T-helper 17 cell (primary cell): Measurements from ENCODE around the gene TRIM54. TPM values are rescaled to one million over a fixed set of nuclear protein-coding genes. Genes with fewer than 3 reads are reported as not detected.

Source experiments
- ATAC-seq: fragments of 150-1000 bp; cut with Tn5 transposase; 2 replicates; pipeline ENCODE4 v1.10.0; 2021; ENCODE audit warnings: mild to moderate bottlenecking, moderate library complexity
- DNase-seq, 3 donors: peaks; one replicate each; pipeline versions ENCODE4 v3.0.0 to v3.0.0-alpha.2; 2020 to 2021
- H3K9me3 ChIP-seq: one replicate; pipeline ENCODE4 v1.7.0; 2013; ENCODE audit warnings: low read length, mild to moderate bottlenecking; ENCODE audit not compliant: control insufficient read depth, poor library complexity, severe bottlenecking
- H3K27ac Mint-ChIP-seq: one replicate; pipeline ENCODE4 v1.8.0; 2022; ENCODE audit warnings: mild to moderate bottlenecking, moderate library complexity, mixed read lengths
- H3K27me3 Mint-ChIP-seq: one replicate; pipeline ENCODE4 v1.8.0; 2022; ENCODE audit warnings: mixed read lengths
- H3K36me3 Mint-ChIP-seq: one replicate; pipeline ENCODE4 v1.8.0; 2022; ENCODE audit warnings: low read depth, mixed read lengths
- H3K4me1 Mint-ChIP-seq: one replicate; pipeline ENCODE4 v1.8.0; 2022; ENCODE audit warnings: mild to moderate bottlenecking, mixed read lengths
- H3K4me3 Mint-ChIP-seq: one replicate; pipeline ENCODE4 v1.8.0; 2022; ENCODE audit warnings: mild to moderate bottlenecking, moderate library complexity, mixed read lengths
- total RNA-seq, 4 donors: library from RNA in 2 of 4; stranded (reverse) in 2 of 4; gene quantifications; one replicate each; pipeline ENCODE4 v1.2.3 and lab custom pipeline; 2022 to 2026

The TRIM54 gene
- total RNA-seq, 2 donors from 2014 or later, result not detected

- no peaks in the 10 kb centered on the region for H3K4me1 Mint-ChIP-seq
- H3K27ac Mint-ChIP-seq, result no peak overlapping the region
- H3K9me3 ChIP-seq, result no peaks in the 10 kb centered on the region
- DNase-seq (no peak), ATAC-seq (peak; percentile 76)
- no peaks in the 10 kb centered on the region for H3K36me3 Mint-ChIP-seq
- H3K4me3 Mint-ChIP-seq, result peak overlapping the region; percentile 59
- peaks cover 33% of the 10 kb centered on the region for H3K27me3 Mint-ChIP-seq
Measured at GRCh38 chr2:27303093-27304025, 21.1 kb downstream of the TRIM54 start.

- H3K36me3 Mint-ChIP-seq, result no peaks in the 10 kb centered on the region
- DNase-seq (no peak), ATAC-seq (no peak)
- no peaks in the 10 kb centered on the region for H3K9me3 ChIP-seq
- H3K27ac Mint-ChIP-seq, result no peak overlapping the region
- peaks cover 21% of the 10 kb centered on the region for H3K27me3 Mint-ChIP-seq
- no peaks in the 10 kb centered on the region for H3K4me1 Mint-ChIP-seq
- H3K4me3 Mint-ChIP-seq, result no peak overlapping the region
Measured at GRCh38 chr2:27304488-27305240, 22.4 kb downstream of the TRIM54 start.

GRCh38 chr2:27305516-27305915, 23.3 kb downstream of the TRIM54 start:
- ATAC-seq, result no peak
- no peaks in the 10 kb centered on the region for H3K9me3 ChIP-seq
- H3K27ac Mint-ChIP-seq, result no peak overlapping the region
- peak overlapping the region; percentile 56 for H3K4me3 Mint-ChIP-seq
- no peaks in the 10 kb centered on the region for H3K4me1 Mint-ChIP-seq
- no peaks in the 10 kb centered on the region for H3K36me3 Mint-ChIP-seq
- peaks cover 19% of the 10 kb centered on the region for H3K27me3 Mint-ChIP-seq
- no peak for DNase-seq

GRCh38 chr2:27306136-27306535, 23.9 kb downstream of the TRIM54 start:
- H3K36me3 Mint-ChIP-seq, result no peaks in the 10 kb centered on the region
- DNase-seq (no peak), ATAC-seq (no peak)
- peak overlapping the region; percentile 70 for H3K4me3 Mint-ChIP-seq
- peaks cover 19% of the 10 kb centered on the region for H3K27me3 Mint-ChIP-seq
- H3K27ac Mint-ChIP-seq, result no peak overlapping the region
- H3K4me1 Mint-ChIP-seq, result no peaks in the 10 kb centered on the region
- H3K9me3 ChIP-seq, result no peaks in the 10 kb centered on the region

- DNase-seq, result no peak
- Mint-ChIP-seq H3K4me1 (no peaks in the 10 kb centered on the region), H3K27ac (no peak overlapping the region), H3K36me3 (peaks cover 5% of the 10 kb centered on the region), H3K27me3 (peaks cover 19% of the 10 kb centered on the region), H3K4me3 (peak overlapping the region; percentile 70)
- peak; percentile 62 for ATAC-seq
- H3K9me3 ChIP-seq, result no peaks in the 10 kb centered on the region
Measured at GRCh38 chr2:27306573-27307286, 24.5 kb downstream of the TRIM54 start.

- H3K27ac Mint-ChIP-seq, result no peak overlapping the region
- no peaks in the 10 kb centered on the region for H3K4me1 Mint-ChIP-seq
- H3K36me3 Mint-ChIP-seq, result peaks cover 5% of the 10 kb centered on the region
- peaks cover 19% of the 10 kb centered on the region for H3K27me3 Mint-ChIP-seq
- DNase-seq (no peak), ATAC-seq (no peak)
- H3K9me3 ChIP-seq, result no peaks in the 10 kb centered on the region
- H3K4me3 Mint-ChIP-seq, result no peak overlapping the region
Measured at GRCh38 chr2:27307287-27307544, 25.0 kb downstream of the TRIM54 start.

- no peaks in the 10 kb centered on the region for H3K9me3 ChIP-seq
- Mint-ChIP-seq H3K4me1 (no peaks in the 10 kb centered on the region), H3K4me3 (no peak overlapping the region), H3K27ac (no peak overlapping the region), H3K27me3 (peaks cover 19% of the 10 kb centered on the region), H3K36me3 (peaks cover 7% of the 10 kb centered on the region)
- DNase-seq, result no peak
- ATAC-seq, result no peak
Measured at GRCh38 chr2:27307545-27308358, 25.5 kb downstream of the TRIM54 start.

GRCh38 chr2:27308359-27308881, 26.2 kb downstream of the TRIM54 start, which contains the start of gene UCN:
TSS of gene UCN (minus strand) at chr2:27308445. CDS start at chr2:27307895, 550 bp downstream.
- DNase-seq (no peak), ATAC-seq (no peak)
- peaks cover 19% of the 10 kb centered on the region for H3K27me3 Mint-ChIP-seq
- peak within 1 kb of the TSS; percentile 12 for H3K4me3 Mint-ChIP-seq
- no peak within 1 kb of the TSS for H3K27ac Mint-ChIP-seq
- no peaks in the 10 kb centered on the region for H3K9me3 ChIP-seq
- peaks cover 7% of the 10 kb centered on the region for H3K36me3 Mint-ChIP-seq
- no peaks in the 10 kb centered on the region for H3K4me1 Mint-ChIP-seq

GRCh38 chr2:27309651-27310050, 27.4 kb downstream of the TRIM54 start:
- Mint-ChIP-seq H3K27ac (no peak overlapping the region), H3K4me1 (no peaks in the 10 kb centered on the region), H3K36me3 (peaks cover 7% of the 10 kb centered on the region), H3K27me3 (peaks cover 16% of the 10 kb centered on the region), H3K4me3 (no peak overlapping the region)
- DNase-seq (no peak), ATAC-seq (no peak)
- no peaks in the 10 kb centered on the region for H3K9me3 ChIP-seq

- Mint-ChIP-seq H3K36me3 (peaks cover 7% of the 10 kb centered on the region), H3K27ac (no peak overlapping the region), H3K4me3 (no peak overlapping the region), H3K4me1 (no peaks in the 10 kb centered on the region), H3K27me3 (no peaks in the 10 kb centered on the region)
- ATAC-seq, result no peak
- no peaks in the 10 kb centered on the region for H3K9me3 ChIP-seq
- no peak for DNase-seq
Measured at GRCh38 chr2:27312152-27312551, 29.9 kb downstream of the TRIM54 start.

GRCh38 chr2:27313882-27314645, 31.8 kb downstream of the TRIM54 start:
- DNase-seq, result no peak
- no peak overlapping the region for H3K27ac Mint-ChIP-seq
- H3K36me3 Mint-ChIP-seq, result peaks cover 7% of the 10 kb centered on the region
- no peaks in the 10 kb centered on the region for H3K9me3 ChIP-seq
- no peak overlapping the region for H3K4me3 Mint-ChIP-seq
- no peaks in the 10 kb centered on the region for H3K27me3 Mint-ChIP-seq
- ATAC-seq, result no peak
- no peaks in the 10 kb centered on the region for H3K4me1 Mint-ChIP-seq

- H3K27ac Mint-ChIP-seq, result no peak overlapping the region
- H3K9me3 ChIP-seq, result no peaks in the 10 kb centered on the region
- ATAC-seq (no peak), DNase-seq (no peak)
- H3K4me3 Mint-ChIP-seq, result no peak overlapping the region
- no peaks in the 10 kb centered on the region for H3K4me1 Mint-ChIP-seq
- H3K36me3 Mint-ChIP-seq, result peaks cover 7% of the 10 kb centered on the region
- no peaks in the 10 kb centered on the region for H3K27me3 Mint-ChIP-seq
Measured at GRCh38 chr2:27314709-27315108, 32.5 kb downstream of the TRIM54 start.
